Measurements from ENCODE around the gene C1QTNF9.
A peak's percentile ranks its signal among the peaks of the same experiment; 100 is the strongest.
"Not testable (repeated sequence)": the region's sequence is repeated elsewhere in the genome, so short reads cannot be mapped to it uniquely, and the experiment has no call there.

The C1QTNF9 gene

DNA sequence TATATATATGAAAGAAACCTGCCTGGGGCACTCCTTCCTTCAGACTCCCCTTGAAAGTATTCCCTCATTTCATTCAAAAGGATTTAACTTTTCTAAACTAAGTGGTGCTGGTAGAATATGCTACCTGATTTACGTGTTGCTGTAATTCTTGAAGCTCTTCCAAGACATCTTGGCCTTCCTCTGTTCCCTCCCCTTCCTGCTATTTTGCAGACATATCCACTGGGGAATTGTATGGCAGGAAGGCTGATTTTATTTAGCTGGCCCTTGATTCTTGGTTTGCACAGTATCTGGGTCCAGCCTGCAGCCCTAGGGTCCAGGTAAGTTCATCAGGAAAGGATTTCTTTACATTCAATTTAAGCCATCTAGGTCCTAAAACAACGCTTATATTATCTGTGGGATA lies at the start of gene C1QTNF9:
Gene C1QTNF9 (plus strand): TSS at position 281 of the 400 bp plus-strand sequence. CDS start 6,424 bp downstream, outside the sequence.
- not testable (repeated sequence) for DNase-seq

DNA sequence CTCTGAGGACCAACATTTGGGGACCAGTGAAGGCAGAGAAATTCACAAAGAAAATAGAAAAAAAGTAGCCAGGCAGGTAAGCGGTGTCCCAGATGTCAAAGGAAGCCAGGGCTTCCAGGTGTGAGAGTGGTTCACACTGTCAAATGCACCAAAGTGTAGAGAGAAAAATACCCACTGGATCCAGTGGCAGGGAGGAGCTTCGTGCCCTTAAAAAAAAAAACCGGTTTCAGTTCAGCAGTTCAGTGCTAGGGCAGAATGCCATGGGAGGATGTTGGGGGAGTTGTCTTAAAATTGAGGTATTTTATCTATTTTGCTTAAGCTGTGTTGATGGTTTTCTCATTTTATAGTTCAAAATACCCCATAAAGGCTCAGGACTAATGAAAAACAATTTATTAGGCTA lies 47.8 kb upstream of the C1QTNF9 start:
- DNase-seq = peak; percentile 28

DNA sequence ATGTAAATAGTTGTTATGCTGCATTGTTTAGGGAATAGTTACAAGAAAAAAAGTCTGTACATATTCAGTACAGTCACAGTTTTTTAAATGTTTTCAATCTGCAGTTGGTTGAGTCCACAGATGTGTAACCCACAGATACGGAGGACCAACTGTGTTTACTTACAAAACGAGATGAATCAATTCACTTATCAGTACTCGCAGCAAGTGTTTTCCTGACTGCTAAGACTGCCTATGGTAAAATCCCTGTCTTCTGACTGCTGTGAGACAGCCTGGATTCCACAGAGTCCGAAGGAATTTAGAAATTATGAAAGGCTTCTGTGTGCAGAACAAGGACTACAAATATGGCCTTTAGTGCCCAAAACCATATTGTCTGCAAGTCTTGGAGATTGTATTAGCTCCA lies 45.7 kb upstream of the C1QTNF9 start:
- no peak for DNase-seq

- DNase-seq = peak; percentile 83
Observed at GRCh38 chr13:24264976-24265375, 44.4 kb upstream of the C1QTNF9 start.

DNA sequence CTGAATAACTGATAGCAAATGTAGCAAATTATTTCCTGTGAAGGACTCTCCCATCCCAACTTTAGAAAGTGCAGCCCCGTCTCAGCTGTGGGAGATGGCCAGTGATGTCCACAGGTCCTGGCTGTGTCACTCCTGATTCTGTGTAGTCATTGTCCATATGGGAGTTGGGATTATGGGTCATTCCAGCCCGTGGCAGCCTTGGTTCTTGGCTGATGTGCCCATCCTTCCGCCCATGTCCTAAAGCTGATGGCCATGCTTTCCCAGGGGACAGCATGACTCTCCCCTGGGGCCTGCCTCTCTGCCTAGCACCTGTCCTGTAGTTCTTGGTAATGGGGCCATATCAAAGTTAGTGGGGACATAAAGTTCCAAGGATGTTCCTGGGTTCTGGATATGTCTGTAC lies 43.9 kb upstream of the C1QTNF9 start:
- DNase-seq = no peak

GRCh38 chr13:24267274-24267673 lies 42.1 kb upstream of the C1QTNF9 start:
- DNase-seq = no peak

DNA sequence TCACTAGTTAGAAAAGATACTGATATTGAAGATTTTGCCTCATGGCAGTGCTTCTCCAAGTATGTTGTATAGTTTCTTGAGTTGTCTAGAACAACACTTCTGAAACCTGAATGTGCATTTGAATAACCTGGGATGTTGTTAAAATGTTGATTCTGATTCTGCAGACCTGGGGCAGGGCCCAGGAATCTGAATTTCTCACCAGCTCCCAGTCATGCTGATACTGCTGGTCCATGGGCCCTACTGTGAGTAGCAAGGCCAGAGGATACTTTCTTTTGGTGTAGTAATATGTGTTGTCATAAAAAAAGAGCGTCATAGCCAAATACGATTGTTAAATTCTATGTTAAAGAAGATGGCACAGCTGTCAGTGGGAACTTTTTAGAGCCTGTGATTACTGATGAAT lies 41.6 kb upstream of the C1QTNF9 start:
- DNase-seq = no peak

- no peak for DNase-seq
Observed at GRCh38 chr13:24269821-24270220, 39.6 kb upstream of the C1QTNF9 start.

GRCh38 chr13:24270639-24271141 lies 38.7 kb upstream of the C1QTNF9 start:
- peak; percentile 56 for DNase-seq

GRCh38 chr13:24271231-24271600 lies 38.2 kb upstream of the C1QTNF9 start:
- no peak for DNase-seq

- DNase-seq = peak; percentile 60
Observed at GRCh38 chr13:24271601-24272451, 37.6 kb upstream of the C1QTNF9 start.

DNA sequence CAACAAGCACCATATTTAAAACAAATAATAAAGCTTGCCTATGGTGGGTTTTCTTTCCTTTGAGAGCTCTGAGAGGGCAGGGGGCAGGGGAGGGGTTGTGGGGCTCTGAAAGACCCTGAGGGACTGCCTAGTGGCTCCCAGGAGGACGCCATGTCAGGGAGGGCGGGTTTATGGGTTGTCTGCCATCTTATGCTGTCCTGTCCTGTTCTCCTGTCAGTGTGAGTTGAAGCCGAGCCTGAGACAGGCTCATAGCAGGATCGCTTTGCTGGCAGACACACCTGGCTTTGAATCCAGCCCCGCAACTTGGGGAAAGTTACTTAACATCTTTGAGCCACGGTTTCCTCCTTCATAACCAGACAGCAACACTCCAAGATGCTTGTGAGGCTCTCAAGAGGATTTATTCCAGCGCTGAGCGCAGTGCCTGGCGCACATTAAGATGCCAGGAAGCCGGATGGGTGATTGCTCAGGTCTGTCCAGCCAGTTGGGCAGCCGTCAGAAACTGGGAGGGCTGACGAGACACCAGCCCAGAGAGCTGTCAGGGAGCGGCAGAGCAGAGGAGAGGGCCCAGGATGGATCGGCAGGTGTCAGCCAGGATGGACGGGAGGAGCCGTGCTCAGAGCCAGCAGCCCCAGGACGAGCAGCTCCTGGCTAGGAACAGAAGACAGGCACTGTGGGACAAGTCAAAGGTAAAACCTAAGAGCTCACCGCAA lies 36.8 kb upstream of the C1QTNF9 start:
- no peak for DNase-seq

GRCh38 chr13:24273926-24274325 lies 35.5 kb upstream of the C1QTNF9 start:
- no peak for DNase-seq

GRCh38 chr13:24274452-24275021 lies 34.8 kb upstream of the C1QTNF9 start:
- peak; percentile 75 for DNase-seq

DNA sequence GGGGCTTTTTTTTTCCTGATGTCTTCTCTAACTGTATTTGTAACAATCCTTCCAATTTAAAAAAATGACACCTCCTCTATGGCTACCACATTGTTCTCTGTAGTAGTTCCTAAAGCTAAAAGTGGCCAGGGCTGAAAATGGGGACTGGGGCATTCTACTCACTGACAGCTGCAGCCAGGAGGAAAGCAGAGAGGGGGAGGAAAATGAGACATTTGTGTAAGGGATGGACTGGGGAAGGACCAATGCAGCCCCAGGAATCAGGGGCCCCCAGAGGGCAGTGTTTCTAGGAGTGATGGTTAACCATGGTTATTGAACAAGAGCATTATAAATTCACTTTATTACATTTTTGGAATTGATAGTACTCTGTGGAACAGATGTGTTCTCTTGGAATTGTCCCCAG lies 34.3 kb upstream of the C1QTNF9 start:
- no peak for DNase-seq

GRCh38 chr13:24276306-24276705 lies 33.1 kb upstream of the C1QTNF9 start:
- no peak for DNase-seq

GRCh38 chr13:24276861-24277260 lies 32.5 kb upstream of the C1QTNF9 start:
- DNase-seq = no peak

DNA sequence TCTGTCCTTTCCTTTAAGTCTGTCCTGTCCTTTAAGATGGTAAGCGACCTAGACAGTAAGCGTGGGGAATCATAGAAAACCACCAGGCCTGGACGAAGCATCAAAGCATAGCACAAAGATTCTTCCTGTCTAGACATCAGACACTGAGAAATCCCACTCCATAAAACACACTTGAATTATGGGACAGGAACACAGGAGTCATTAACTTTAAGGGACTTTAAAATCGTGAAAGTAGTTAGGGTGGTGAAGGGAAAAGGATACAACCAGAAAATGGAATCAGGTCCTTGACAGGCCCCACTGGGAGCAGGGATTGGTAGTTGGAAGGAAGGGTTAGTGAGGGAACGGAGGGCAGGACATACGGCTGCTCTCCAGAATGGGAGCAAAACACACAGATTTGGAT lies 31.6 kb upstream of the C1QTNF9 start:
- DNase-seq = no peak

GRCh38 chr13:24279327-24280110 lies 29.9 kb upstream of the C1QTNF9 start:
- DNase-seq = no peak

DNA sequence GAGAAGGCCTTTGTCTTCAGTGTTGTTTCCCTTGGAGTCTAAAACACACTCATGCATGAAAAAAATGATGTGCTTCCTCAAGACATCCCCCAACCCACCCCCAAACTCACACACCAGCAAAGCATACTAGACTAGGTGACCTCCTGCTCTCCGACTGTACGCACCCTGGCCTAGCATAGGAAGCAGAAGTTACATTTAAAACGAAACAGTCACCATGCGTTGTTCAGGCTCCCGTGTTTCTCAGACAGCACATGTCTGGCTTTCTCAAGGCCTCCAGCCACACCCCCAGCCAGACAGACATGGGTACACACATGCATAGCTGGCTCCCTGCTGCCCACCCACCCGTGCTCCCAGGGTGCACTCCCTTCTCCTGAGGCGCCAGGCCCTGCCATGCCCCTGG lies 28.7 kb upstream of the C1QTNF9 start:
- DNase-seq = no peak

DNA sequence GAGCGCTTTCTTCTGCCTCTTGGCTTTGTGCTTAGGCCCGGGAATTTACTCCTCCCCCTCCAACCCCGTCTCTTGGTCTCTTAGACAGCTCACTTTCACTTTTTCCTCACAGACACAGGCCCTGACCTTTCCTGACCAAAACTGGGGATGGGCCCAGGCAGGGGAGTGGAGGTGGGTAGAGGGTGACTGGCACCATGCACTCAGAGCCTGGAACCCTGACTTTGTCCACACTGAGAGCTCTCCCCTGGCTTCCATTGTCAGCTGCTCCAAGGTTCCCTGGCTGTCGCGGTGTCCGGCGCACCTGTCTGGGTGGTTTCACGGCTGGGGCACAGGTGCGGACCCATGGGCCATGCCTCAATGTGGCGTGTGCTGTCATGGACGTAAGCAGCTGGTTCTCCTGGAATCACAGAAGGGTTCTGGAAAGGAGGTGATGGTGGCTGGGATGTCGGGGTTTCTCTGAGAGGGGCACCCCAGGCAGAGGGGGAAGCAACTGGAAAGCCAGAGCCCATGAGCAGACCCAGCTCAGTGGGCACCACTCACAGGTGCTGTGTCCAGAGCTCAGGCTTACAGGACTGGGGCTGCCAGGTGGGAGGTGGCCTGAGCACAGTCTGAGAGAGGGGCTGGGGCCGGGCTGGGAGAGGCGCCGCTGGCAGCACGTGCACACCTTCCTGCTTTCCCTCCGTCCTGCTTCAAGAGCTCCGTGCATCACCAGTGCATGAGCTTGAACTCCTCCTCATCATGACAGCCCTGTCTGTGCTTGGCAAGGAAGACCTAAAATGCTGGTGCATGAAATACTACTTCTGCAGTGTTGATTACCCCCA lies 28.0 kb upstream of the C1QTNF9 start:
- DNase-seq = no peak

DNA sequence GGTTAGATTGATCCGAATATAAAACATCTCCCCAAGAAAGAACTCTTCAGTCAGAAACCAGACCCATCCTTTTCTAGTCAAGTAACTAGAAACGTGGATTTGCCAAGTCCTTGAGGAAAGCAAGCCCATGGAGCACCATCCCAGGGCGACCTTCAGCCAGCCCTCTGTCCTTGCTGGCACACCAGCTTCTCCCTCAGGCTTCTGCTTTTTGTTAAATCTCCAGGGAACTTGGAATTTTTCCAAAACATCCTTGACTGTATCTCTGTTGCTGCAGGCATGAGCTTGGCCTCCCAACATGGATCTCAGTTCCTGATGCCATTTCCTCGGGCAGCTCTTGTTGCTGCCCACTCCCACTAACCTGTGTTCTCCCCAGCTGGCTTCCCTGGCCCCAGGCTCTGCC lies 27.1 kb upstream of the C1QTNF9 start:
- no peak for DNase-seq

Measured in activated naive CD4-positive, alpha-beta T cell treated with Interleukin-2 at 50 U/mL for 16 hours (primary cell).